Activated CD8-positive, alpha-beta T cell treated with anti-CD3 and anti-CD28 coated beads for 36 hours (primary cell): ENCODE data around the gene AK4. TPM values are rescaled to one million over a fixed set of nuclear protein-coding genes. Genes with fewer than 3 reads are reported as not detected.
"Not testable (repeated sequence)": the region's sequence is repeated elsewhere in the genome, so short reads cannot be mapped to it uniquely, and the experiment has no call there.

Source experiments
- ATAC-seq: fragments of 200-7000 bp; cut with Tn5 transposase; one replicate; pipeline ENCODE4 v1.10.0; 2021; ENCODE audit warnings: mild to moderate bottlenecking, moderate library complexity
- CTCF ChIA-PET: fragments of 350-600 bp; sonication (Branson Sonifier 250); formaldehyde crosslinking; loops from one replicate; lab custom pipeline; 2021; ENCODE audit warnings: antibody characterized with exemption; lab: Charles Lee
- POLR2A ChIA-PET: fragments of 350-600 bp; sonication (Branson Sonifier 250); formaldehyde crosslinking; loops from one replicate; lab custom pipeline; 2021; ENCODE audit warnings: antibody characterized with exemption; lab: Charles Lee
- DNase-seq: peaks from one replicate; pipeline ENCODE4 v3.0.0-alpha.2; 2020
- H3K27ac Mint-ChIP-seq: one replicate; pipeline ENCODE4 v1.8.0; 2021; ENCODE audit warnings: mild to moderate bottlenecking, mixed read lengths
- H3K27me3 Mint-ChIP-seq: one replicate; pipeline ENCODE4 v1.8.0; 2021; ENCODE audit warnings: mixed read lengths
- H3K36me3 Mint-ChIP-seq: one replicate; pipeline ENCODE4 v1.8.0; 2021; ENCODE audit warnings: low read depth, mixed read lengths
- H3K4me1 Mint-ChIP-seq: one replicate; pipeline ENCODE4 v1.8.0; 2021; ENCODE audit warnings: low read depth, mixed read lengths
- H3K4me3 Mint-ChIP-seq: one replicate; pipeline ENCODE4 v1.8.0; 2021; ENCODE audit warnings: mild to moderate bottlenecking, moderate library complexity, mixed read lengths
- H3K9me3 Mint-ChIP-seq: one replicate; pipeline ENCODE4 v1.8.0; 2021; ENCODE audit warnings: mixed read lengths
- intact Hi-C: fragments of 100-400 bp; cut with micrococcal nuclease; formaldehyde crosslinking; loops from one replicate; pipeline ENCODE4 v1.10.0; 2022
- total RNA-seq, 2 experiments: library from RNA; stranded (reverse); gene quantifications; one replicate each; pipeline ENCODE4 v1.2.3, GENCODE V29; 2021
- TF ChIP-seq, protein P1 (sequence below): fragments of 200-600 bp; IDR thresholded peaks from one replicate; pipeline ENCODE4 v1.8.0; 2022; ENCODE audit warnings: antibody characterized with exemption, mild to moderate bottlenecking

AK4 gene
- total RNA-seq, 2 experiments from 2014 or later: 151 to 156 TPM

DNA sequence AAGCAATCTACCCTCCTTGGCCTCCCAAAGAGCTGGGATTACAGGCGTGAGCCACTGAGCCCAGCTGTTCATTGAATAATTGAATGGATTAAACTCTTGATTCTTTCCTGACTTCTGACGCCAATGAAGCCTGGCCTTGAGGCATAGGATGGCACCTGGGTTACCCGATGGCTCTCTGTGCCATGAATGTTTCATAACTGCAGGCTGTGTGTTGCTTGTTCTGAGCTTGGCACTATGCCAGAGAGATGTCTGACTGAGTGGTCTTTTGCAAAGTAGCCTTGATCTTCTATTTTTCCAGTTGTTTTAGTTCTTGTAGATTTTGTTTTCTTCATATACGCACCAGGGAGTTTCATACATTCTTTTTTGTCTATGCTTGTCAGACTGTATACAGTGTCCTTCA, 38.5 kb upstream of the AK4 start:
- CTCF ChIA-PET: no interaction called here
- Mint-ChIP-seq H3K4me1 (no peaks in the 10 kb centered on the region), H3K9me3 (no peaks in the 10 kb centered on the region), H3K4me3 (no peak overlapping the region), H3K36me3 (no peaks in the 10 kb centered on the region), H3K27ac (no peak overlapping the region), H3K27me3 (peaks cover 7% of the 10 kb centered on the region)
- TF ChIP-seq, protein P1, sequence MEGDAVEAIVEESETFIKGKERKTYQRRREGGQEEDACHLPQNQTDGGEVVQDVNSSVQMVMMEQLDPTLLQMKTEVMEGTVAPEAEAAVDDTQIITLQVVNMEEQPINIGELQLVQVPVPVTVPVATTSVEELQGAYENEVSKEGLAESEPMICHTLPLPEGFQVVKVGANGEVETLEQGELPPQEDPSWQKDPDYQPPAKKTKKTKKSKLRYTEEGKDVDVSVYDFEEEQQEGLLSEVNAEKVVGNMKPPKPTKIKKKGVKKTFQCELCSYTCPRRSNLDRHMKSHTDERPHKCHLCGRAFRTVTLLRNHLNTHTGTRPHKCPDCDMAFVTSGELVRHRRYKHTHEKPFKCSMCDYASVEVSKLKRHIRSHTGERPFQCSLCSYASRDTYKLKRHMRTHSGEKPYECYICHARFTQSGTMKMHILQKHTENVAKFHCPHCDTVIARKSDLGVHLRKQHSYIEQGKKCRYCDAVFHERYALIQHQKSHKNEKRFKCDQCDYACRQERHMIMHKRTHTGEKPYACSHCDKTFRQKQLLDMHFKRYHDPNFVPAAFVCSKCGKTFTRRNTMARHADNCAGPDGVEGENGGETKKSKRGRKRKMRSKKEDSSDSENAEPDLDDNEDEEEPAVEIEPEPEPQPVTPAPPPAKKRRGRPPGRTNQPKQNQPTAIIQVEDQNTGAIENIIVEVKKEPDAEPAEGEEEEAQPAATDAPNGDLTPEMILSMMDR: no peak
- POLR2A ChIA-PET: no interaction called here
- intact Hi-C loops: no loop called here
- no peak for DNase-seq
- no peak for ATAC-seq

DNA sequence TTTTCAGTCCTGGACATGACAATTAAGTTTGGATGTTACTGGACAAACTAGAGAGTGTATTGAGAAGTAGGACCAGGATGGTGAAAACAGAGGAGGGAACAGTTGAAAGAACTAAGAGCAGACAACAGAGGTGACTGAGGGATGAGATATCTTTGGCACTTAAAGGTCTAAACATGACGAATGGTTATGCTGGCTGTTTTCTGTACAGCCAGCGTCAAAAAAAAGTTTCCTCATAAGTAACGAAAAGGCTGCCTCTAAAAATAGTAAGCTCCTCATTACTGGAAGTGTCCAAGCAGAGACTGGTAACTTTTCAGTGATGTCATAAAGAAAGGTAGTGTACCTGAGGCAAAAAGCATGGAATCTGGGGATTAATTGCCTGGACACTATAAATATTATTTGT, 35.2 kb upstream of the AK4 start:
- H3K4me3 Mint-ChIP-seq: no peak overlapping the region
- H3K36me3 Mint-ChIP-seq: no peaks in the 10 kb centered on the region
- no peak for DNase-seq
- no peak for ATAC-seq
- intact Hi-C loops: no loop called here
- H3K4me1 Mint-ChIP-seq: no peaks in the 10 kb centered on the region
- ChIA-PET POLR2A (interaction anchor here (1.0 kb wide), 1 partner anchor 36 kb away, joined by 3 read pairs; no protein-coding TSS in a partner anchor), CTCF (no interaction called here)
- no peaks in the 10 kb centered on the region for H3K9me3 Mint-ChIP-seq
- H3K27ac Mint-ChIP-seq: no peak overlapping the region
- peaks cover 5% of the 10 kb centered on the region for H3K27me3 Mint-ChIP-seq
- TF ChIP-seq, protein P1: no peak

DNA sequence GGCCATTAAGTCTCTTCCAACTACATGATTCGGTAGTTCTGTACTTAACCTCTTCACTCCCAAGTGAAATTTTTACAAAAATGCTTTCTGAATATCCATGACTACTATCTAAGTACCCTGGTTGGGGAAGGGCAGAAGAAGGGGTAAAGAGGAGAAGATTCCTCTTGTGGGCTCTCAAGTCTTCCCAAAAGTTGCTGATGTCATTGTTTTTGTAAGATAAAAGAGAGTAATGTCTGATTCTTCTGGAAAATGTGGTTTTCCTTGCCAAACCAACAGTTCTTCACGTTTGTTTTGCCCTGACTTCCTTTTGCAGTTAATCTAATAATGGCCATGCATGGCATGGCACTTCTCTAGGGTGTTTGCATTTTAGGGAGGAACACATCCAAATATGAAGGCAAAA, 34.7 kb upstream of the AK4 start:
- DNase-seq: no peak
- no peaks in the 10 kb centered on the region for H3K9me3 Mint-ChIP-seq
- intact Hi-C loops: no loop called here
- H3K4me3 Mint-ChIP-seq: no peak overlapping the region
- H3K4me1 Mint-ChIP-seq: no peaks in the 10 kb centered on the region
- TF ChIP-seq, protein P1: no peak
- no peaks in the 10 kb centered on the region for H3K36me3 Mint-ChIP-seq
- ATAC-seq: no peak
- CTCF ChIA-PET: no interaction called here
- H3K27ac Mint-ChIP-seq: no peak overlapping the region
- H3K27me3 Mint-ChIP-seq: peaks cover 5% of the 10 kb centered on the region
- POLR2A ChIA-PET: no interaction called here

DNA sequence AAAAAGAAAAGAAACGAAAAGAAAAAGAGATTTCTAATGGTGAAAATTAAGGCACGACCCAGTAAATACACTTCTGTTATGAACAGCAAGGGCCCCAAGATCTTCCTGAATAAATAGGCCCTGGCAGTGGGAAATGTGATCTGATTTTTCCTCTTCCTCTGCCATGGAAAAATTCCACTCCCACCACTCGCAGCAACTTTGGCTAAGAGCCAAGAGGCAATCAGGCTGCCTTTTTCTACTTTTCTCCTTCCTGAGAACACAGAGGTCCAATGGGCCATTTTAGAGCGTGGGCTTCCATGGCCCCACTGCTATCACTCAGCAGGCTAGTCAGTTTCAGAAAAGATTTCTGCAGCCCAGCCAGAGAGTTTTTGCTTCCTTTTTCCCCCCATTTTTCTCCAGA, 33.7 kb upstream of the AK4 start:
- POLR2A ChIA-PET: no interaction called here
- DNase-seq: no peak
- intact Hi-C loops: no loop called here
- no peaks in the 10 kb centered on the region for H3K4me1 Mint-ChIP-seq
- H3K4me3 Mint-ChIP-seq: no peak overlapping the region
- no peak overlapping the region for H3K27ac Mint-ChIP-seq
- no peaks in the 10 kb centered on the region for H3K36me3 Mint-ChIP-seq
- peaks cover 5% of the 10 kb centered on the region for H3K27me3 Mint-ChIP-seq
- TF ChIP-seq, protein P1: no peak
- ATAC-seq: no peak
- CTCF ChIA-PET: no interaction called here
- no peaks in the 10 kb centered on the region for H3K9me3 Mint-ChIP-seq

DNA sequence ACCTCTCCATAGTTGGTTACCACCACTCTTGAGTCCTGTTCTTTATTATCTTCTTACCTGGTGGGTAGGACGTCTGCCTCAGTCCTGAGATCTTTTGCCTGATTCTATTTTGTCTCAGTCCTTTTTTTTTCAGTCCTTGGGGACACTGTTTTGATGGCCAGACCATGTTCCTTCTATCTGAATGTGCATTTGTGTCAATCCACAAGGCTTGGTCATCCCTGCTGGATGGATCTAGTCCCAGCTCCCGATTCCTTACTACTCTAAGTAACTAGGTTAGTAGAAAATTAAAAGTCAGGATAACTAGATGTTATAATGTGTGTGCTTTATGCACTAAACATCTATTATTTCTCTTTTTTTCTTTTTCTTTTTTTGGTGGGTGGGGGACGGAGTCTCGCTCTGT, 28.1 kb upstream of the AK4 start:
- H3K27ac Mint-ChIP-seq: no peak overlapping the region
- ChIA-PET POLR2A (no interaction called here), CTCF (interaction anchor here (1.5 kb wide), 1 partner anchor 11 kb away, joined by 3 read pairs; no protein-coding TSS in a partner anchor)
- H3K9me3 Mint-ChIP-seq: no peaks in the 10 kb centered on the region
- ATAC-seq: no peak
- H3K4me3 Mint-ChIP-seq: no peak overlapping the region
- TF ChIP-seq, protein P1: no peak
- intact Hi-C loops: no loop called here
- H3K27me3 Mint-ChIP-seq: peaks cover 8% of the 10 kb centered on the region
- no peaks in the 10 kb centered on the region for H3K36me3 Mint-ChIP-seq
- DNase-seq: no peak
- H3K4me1 Mint-ChIP-seq: no peaks in the 10 kb centered on the region

DNA sequence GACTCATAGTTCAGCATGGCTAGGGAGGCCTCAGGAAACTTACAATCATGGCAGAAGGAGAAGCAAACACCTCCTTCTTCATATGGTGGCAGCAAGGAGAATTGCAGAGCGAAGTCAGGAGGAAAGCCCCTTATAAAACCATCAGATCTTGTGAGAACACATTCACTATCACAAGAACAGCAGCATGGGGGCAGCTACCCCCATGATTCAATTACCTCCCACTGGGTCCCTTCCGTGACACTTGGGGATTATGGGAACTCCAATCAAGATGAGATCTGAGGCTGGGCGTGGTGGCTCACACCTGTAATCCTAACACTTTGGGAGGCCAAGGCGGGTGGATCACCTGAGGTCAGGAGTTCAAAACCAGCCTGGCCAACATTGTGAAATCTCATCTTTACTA, 18.9 kb upstream of the AK4 start:
- DNase-seq, intact Hi-C loops, H3K9me3 Mint-ChIP-seq, POLR2A ChIA-PET, H3K36me3 Mint-ChIP-seq, ATAC-seq, H3K4me1 Mint-ChIP-seq, H3K4me3 Mint-ChIP-seq, H3K27ac Mint-ChIP-seq: not testable (repeated sequence)
- CTCF ChIA-PET: interaction anchor here (1.3 kb wide), 1 partner anchor 24 kb away, joined by 3 read pairs; no protein-coding TSS in a partner anchor
- H3K27me3 Mint-ChIP-seq: peaks cover 13% of the 10 kb centered on the region
